Measurements from ENCODE around the gene DKKL1.

DNA sequence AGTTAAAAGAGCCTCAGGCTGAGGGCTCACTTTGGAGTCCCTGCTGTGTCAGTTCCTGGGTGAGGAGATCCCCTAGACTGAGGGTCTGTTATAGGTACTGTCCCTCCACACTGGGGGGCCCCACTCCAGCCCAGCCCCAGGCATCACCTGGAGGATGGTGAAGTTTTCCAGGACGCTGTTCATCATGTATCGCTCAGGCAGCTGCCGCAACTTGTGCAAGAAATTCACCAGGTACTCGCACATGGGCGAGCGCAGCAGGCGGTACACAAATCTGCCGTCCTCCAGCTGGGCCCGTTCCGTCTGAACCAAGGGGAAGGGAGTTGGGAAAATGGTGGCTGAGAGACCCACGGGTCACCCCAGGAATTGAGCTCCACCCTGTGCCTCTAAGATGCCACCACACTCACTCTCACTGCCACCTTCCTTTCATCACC is 21.4 kb upstream of the DKKL1 start:
- TF ChIP-seq, protein P1, sequence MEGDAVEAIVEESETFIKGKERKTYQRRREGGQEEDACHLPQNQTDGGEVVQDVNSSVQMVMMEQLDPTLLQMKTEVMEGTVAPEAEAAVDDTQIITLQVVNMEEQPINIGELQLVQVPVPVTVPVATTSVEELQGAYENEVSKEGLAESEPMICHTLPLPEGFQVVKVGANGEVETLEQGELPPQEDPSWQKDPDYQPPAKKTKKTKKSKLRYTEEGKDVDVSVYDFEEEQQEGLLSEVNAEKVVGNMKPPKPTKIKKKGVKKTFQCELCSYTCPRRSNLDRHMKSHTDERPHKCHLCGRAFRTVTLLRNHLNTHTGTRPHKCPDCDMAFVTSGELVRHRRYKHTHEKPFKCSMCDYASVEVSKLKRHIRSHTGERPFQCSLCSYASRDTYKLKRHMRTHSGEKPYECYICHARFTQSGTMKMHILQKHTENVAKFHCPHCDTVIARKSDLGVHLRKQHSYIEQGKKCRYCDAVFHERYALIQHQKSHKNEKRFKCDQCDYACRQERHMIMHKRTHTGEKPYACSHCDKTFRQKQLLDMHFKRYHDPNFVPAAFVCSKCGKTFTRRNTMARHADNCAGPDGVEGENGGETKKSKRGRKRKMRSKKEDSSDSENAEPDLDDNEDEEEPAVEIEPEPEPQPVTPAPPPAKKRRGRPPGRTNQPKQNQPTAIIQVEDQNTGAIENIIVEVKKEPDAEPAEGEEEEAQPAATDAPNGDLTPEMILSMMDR (IDR thresholded peaks at IDR 0.05 in 8 of 11, conservative IDR thresholded peaks at IDR 0.05 in 3 of 11) = no peak
- no peak for TF ChIP-seq POLR2A (IDR thresholded peaks at IDR 0.05)

Measured in spleen (tissue), 7 donors.